Measurements from ENCODE around the gene NLE1. TPM values are rescaled to one million over a fixed set of nuclear protein-coding genes. Genes with fewer than 3 reads are reported as not detected.

The NLE1 gene
- polyA plus RNA-seq, 1 donor from 2014 or later = 30.8 TPM

DNA sequence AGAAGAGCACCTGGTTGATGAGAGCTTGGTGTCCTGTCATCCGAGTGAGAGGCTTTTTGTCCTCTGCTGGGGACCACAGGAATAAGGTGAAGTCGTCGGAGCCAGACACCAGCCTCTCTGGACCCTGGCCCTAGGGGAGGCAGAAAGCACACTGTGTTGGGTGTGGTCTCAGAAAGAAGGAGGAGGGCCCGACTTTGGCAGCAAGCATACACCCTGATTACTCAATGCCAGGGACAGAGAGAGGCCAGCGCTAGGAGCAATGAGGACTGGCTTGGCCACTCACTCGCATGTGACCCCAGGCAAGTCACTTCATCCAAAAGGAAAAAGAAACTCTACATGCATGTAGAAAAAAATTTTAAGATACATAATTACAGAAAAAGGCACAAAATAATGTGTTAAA is 6.8 kb downstream of the NLE1 start:
- H3K9me3 ChIP-seq (ENCODE audit: low read length) = no peaks in the 10 kb centered on the region
- no peaks in the 10 kb centered on the region for H3K79me2 ChIP-seq (replicated peaks; ENCODE audit: insufficient read depth, low read length)
- H3K9ac ChIP-seq (ENCODE audit: low read length) = no peak overlapping the region
- H3F3A ChIP-seq (ENCODE audit: insufficient read depth, low read length, poor library complexity, severe bottlenecking) = no peaks in the 10 kb centered on the region
- H3K9me2 ChIP-seq (ENCODE audit: insufficient read depth, low read length) = no peaks in the 10 kb centered on the region
- H3K27me3 ChIP-seq (ENCODE audit: insufficient read depth, low read depth, low read length) = no peaks in the 10 kb centered on the region
- TF ChIP-seq MXI1 (conservative IDR thresholded peaks at IDR 0.05; ENCODE audit: poor library complexity, severe bottlenecking) (no peak), EZH2 (IDR thresholded peaks at IDR 0.05; ENCODE audit: borderline replicate concordance, insufficient read depth, low read length, poor library complexity, severe bottlenecking) (no peak), POLR2AphosphoS5 (IDR thresholded peaks at IDR 0.05) (no peak), SMC3 (conservative IDR thresholded peaks at IDR 0.05; ENCODE audit: poor library complexity) (no peak), EP300 (conservative IDR thresholded peaks at IDR 0.05; ENCODE audit: poor library complexity, severe bottlenecking) (no peak), RAD21 (conservative IDR thresholded peaks at IDR 0.05) (no peak), TAF1 (IDR thresholded peaks at IDR 0.05; ENCODE audit: low read depth) (no peak)
- TF ChIP-seq, protein P1, sequence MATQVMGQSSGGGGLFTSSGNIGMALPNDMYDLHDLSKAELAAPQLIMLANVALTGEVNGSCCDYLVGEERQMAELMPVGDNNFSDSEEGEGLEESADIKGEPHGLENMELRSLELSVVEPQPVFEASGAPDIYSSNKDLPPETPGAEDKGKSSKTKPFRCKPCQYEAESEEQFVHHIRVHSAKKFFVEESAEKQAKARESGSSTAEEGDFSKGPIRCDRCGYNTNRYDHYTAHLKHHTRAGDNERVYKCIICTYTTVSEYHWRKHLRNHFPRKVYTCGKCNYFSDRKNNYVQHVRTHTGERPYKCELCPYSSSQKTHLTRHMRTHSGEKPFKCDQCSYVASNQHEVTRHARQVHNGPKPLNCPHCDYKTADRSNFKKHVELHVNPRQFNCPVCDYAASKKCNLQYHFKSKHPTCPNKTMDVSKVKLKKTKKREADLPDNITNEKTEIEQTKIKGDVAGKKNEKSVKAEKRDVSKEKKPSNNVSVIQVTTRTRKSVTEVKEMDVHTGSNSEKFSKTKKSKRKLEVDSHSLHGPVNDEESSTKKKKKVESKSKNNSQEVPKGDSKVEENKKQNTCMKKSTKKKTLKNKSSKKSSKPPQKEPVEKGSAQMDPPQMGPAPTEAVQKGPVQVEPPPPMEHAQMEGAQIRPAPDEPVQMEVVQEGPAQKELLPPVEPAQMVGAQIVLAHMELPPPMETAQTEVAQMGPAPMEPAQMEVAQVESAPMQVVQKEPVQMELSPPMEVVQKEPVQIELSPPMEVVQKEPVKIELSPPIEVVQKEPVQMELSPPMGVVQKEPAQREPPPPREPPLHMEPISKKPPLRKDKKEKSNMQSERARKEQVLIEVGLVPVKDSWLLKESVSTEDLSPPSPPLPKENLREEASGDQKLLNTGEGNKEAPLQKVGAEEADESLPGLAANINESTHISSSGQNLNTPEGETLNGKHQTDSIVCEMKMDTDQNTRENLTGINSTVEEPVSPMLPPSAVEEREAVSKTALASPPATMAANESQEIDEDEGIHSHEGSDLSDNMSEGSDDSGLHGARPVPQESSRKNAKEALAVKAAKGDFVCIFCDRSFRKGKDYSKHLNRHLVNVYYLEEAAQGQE (IDR thresholded peaks at IDR 0.05; ENCODE audit: borderline replicate concordance) = no peak
- TF ChIP-seq, protein P2, sequence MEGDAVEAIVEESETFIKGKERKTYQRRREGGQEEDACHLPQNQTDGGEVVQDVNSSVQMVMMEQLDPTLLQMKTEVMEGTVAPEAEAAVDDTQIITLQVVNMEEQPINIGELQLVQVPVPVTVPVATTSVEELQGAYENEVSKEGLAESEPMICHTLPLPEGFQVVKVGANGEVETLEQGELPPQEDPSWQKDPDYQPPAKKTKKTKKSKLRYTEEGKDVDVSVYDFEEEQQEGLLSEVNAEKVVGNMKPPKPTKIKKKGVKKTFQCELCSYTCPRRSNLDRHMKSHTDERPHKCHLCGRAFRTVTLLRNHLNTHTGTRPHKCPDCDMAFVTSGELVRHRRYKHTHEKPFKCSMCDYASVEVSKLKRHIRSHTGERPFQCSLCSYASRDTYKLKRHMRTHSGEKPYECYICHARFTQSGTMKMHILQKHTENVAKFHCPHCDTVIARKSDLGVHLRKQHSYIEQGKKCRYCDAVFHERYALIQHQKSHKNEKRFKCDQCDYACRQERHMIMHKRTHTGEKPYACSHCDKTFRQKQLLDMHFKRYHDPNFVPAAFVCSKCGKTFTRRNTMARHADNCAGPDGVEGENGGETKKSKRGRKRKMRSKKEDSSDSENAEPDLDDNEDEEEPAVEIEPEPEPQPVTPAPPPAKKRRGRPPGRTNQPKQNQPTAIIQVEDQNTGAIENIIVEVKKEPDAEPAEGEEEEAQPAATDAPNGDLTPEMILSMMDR (IDR thresholded peaks at IDR 0.05; ENCODE audit: poor library complexity, severe bottlenecking) = no peak
- no peak overlapping the region for H2AFZ ChIP-seq (ENCODE audit: low read depth, low read length)
- no peak overlapping the region for H3K4me3 ChIP-seq (ENCODE audit: low read length)
- H3K27ac ChIP-seq (ENCODE audit: low read length) = no peak overlapping the region
- H4K20me1 ChIP-seq (ENCODE audit: insufficient read depth) = no peaks in the 10 kb centered on the region
- no peak overlapping the region for H3K4me2 ChIP-seq (ENCODE audit: low read length)
- H3K36me3 ChIP-seq (ENCODE audit: insufficient read depth, low read length) = no peaks in the 10 kb centered on the region

DNA sequence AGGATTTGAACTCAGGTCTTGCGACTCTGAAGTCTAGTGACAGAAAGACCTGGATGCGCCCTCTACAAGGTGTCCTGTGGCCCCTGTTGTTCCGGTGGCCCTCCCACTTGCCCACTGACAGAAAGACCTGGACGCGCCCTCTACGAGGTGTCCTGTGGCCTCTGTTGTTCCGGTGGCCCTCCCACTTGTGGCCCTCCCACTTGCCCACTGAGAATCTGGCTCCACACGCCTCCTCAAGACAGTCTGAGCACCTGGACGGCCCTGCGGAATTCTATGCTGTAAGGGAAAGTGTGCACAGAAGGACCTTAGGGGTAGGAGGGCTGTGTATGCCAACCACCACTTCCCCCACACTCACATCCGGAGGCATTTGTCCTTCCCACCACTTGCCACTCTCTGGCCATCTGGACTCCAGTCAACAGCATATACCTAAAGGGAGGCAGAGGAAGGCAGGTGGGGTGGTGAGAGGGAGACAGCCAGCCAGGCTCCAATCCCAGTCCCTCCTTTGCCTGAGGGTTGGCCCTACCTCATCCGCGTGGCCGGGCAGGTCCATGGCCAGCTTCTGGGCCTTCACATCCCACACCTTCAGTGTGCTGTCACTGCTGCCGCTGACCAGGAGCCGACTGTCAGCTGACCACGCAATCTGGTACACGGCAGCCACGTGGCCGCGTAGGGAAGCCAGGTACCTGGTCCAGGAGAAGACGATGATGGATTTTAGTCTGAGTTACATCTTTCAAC is 9.1 kb downstream of the NLE1 start:
- no peak overlapping the region for H3K9ac ChIP-seq (ENCODE audit: low read length)
- H3K27ac ChIP-seq (ENCODE audit: low read length) = no peak overlapping the region
- no peak overlapping the region for H3K4me3 ChIP-seq (ENCODE audit: low read length)
- H3K36me3 ChIP-seq (ENCODE audit: insufficient read depth, low read length) = no peaks in the 10 kb centered on the region
- no peak overlapping the region for H2AFZ ChIP-seq (ENCODE audit: low read depth, low read length)
- no peak overlapping the region for H3K4me2 ChIP-seq (ENCODE audit: low read length)
- no peaks in the 10 kb centered on the region for H3K9me2 ChIP-seq (ENCODE audit: insufficient read depth, low read length)
- TF ChIP-seq POLR2AphosphoS5 (IDR thresholded peaks at IDR 0.05) (no peak), EZH2 (IDR thresholded peaks at IDR 0.05; ENCODE audit: borderline replicate concordance, insufficient read depth, low read length, poor library complexity, severe bottlenecking) (no peak), TAF1 (IDR thresholded peaks at IDR 0.05; ENCODE audit: low read depth) (no peak), MXI1 (conservative IDR thresholded peaks at IDR 0.05; ENCODE audit: poor library complexity, severe bottlenecking) (no peak), SMC3 (conservative IDR thresholded peaks at IDR 0.05; ENCODE audit: poor library complexity) (no peak), EP300 (conservative IDR thresholded peaks at IDR 0.05; ENCODE audit: poor library complexity, severe bottlenecking) (no peak), RAD21 (conservative IDR thresholded peaks at IDR 0.05) (no peak)
- TF ChIP-seq, protein P2 (IDR thresholded peaks at IDR 0.05; ENCODE audit: poor library complexity, severe bottlenecking) = no peak
- TF ChIP-seq, protein P1 (IDR thresholded peaks at IDR 0.05; ENCODE audit: borderline replicate concordance) = no peak
- H3K9me3 ChIP-seq (ENCODE audit: low read length) = no peaks in the 10 kb centered on the region
- H3K27me3 ChIP-seq (ENCODE audit: insufficient read depth, low read depth, low read length) = no peaks in the 10 kb centered on the region
- H4K20me1 ChIP-seq (ENCODE audit: insufficient read depth) = no peaks in the 10 kb centered on the region
- H3F3A ChIP-seq (ENCODE audit: insufficient read depth, low read length, poor library complexity, severe bottlenecking) = no peaks in the 10 kb centered on the region
- no peaks in the 10 kb centered on the region for H3K79me2 ChIP-seq (replicated peaks; ENCODE audit: insufficient read depth, low read length)

All from neural cell (in vitro differentiated cells).